Astrocyte (in vitro differentiated cells and primary cell): ENCODE data around the gene VCAM1. TPM values are rescaled to one million over a fixed set of nuclear protein-coding genes. Genes with fewer than 3 reads are reported as not detected.

Experiments
- DNase-seq: peaks from one replicate; pipeline ENCODE4 v3.0.0-alpha.2; 2010; ENCODE audit warnings: low read depth
- FAIRE-seq: peaks from 2 replicates; lab custom pipeline; 2011; peaks lifted over from hg19 to GRCh38; lab: Jason Lieb, UNC
- H2AFZ ChIP-seq: 2 replicates; pipeline ENCODE4 v1.6.0; 2012; ENCODE audit warnings: low read depth, low read length, inconsistent platforms
- H3K27ac ChIP-seq: 2 replicates; pipeline ENCODE4 v1.5.1; 2011; ENCODE audit warnings: low read depth, low read length, inconsistent platforms
- H3K27me3 ChIP-seq: 2 replicates; pipeline ENCODE4 v1.6.0; 2011; ENCODE audit warnings: low read length, inconsistent platforms; ENCODE audit not compliant: insufficient read depth
- H3K36me3 ChIP-seq: 2 replicates; pipeline ENCODE4 v1.5.1; 2011; ENCODE audit warnings: low read length, inconsistent platforms; ENCODE audit not compliant: insufficient read depth
- H3K4me1 ChIP-seq: 2 replicates; pipeline ENCODE4 v1.5.1; 2011; ENCODE audit warnings: low read length, inconsistent platforms; ENCODE audit not compliant: insufficient read depth
- H3K4me2 ChIP-seq: 2 replicates; pipeline ENCODE4 v1.6.0; 2012; ENCODE audit warnings: low read length, inconsistent platforms
- H3K4me3 ChIP-seq: 2 replicates; pipeline ENCODE4 v1.5.1; 2011; ENCODE audit warnings: low read depth, mild to moderate bottlenecking, low read length, inconsistent platforms; ENCODE audit not compliant: insufficient read depth
- H3K79me2 ChIP-seq: 2 replicates; pipeline ENCODE4 v1.6.0; 2012; ENCODE audit warnings: mild to moderate bottlenecking, low read length, inconsistent platforms; ENCODE audit not compliant: insufficient read depth
- H3K9ac ChIP-seq: 2 replicates; pipeline ENCODE4 v1.6.0; 2012; ENCODE audit warnings: mild to moderate bottlenecking, low read length, inconsistent platforms
- H3K9me3 ChIP-seq: 2 replicates; pipeline ENCODE4 v1.5.1; 2012; ENCODE audit warnings: low read depth, mild to moderate bottlenecking, low read length, inconsistent platforms; ENCODE audit not compliant: insufficient read depth
- H4K20me1 ChIP-seq: 2 replicates; pipeline ENCODE4 v1.6.0; 2012; ENCODE audit warnings: low read length, inconsistent platforms; ENCODE audit not compliant: insufficient read depth
- H3K27ac Mint-ChIP-seq: one replicate; pipeline ENCODE4 v1.8.0; 2021; ENCODE audit warnings: mild to moderate bottlenecking, mixed read lengths; ENCODE audit not compliant: unreplicated experiment
- H3K27me3 Mint-ChIP-seq: one replicate; pipeline ENCODE4 v1.8.0; 2021; ENCODE audit warnings: low read depth, mixed read lengths; ENCODE audit not compliant: unreplicated experiment
- H3K36me3 Mint-ChIP-seq: one replicate; pipeline ENCODE4 v1.8.0; 2021; ENCODE audit warnings: low read depth, mixed read lengths; ENCODE audit not compliant: unreplicated experiment
- H3K4me1 Mint-ChIP-seq: one replicate; pipeline ENCODE4 v1.8.0; 2021; ENCODE audit warnings: low read depth, mixed read lengths; ENCODE audit not compliant: unreplicated experiment
- H3K4me3 Mint-ChIP-seq: one replicate; pipeline ENCODE4 v1.8.0; 2021; ENCODE audit warnings: mild to moderate bottlenecking, moderate library complexity, mixed read lengths; ENCODE audit not compliant: unreplicated experiment
- H3K9me3 Mint-ChIP-seq: one replicate; pipeline ENCODE4 v1.8.0; 2021; ENCODE audit warnings: mild to moderate bottlenecking, mixed read lengths; ENCODE audit not compliant: unreplicated experiment
- CTCF ChIP-seq: IDR thresholded peaks from 2 replicates; pipeline ENCODE4 v1.5.1; 2011; ENCODE audit warnings: low read depth, mild to moderate bottlenecking, inconsistent platforms, low read length, moderate library complexity; ENCODE audit not compliant: insufficient read depth
- EZH2 ChIP-seq: IDR thresholded peaks from 2 replicates; pipeline ENCODE4 v1.6.1; 2012; ENCODE audit warnings: mild to moderate bottlenecking, low read length, inconsistent platforms; ENCODE audit not compliant: insufficient read depth
- total RNA-seq: library from RNA; stranded (reverse); gene quantifications from 2 replicates; pipeline ENCODE4 v1.2.1, GENCODE V29; 2021

Gene VCAM1
- total RNA-seq, 1 donor from 2014 or later: 3.2 TPM

GRCh38 chr1:100720101-100720500 is 559 bp downstream of the VCAM1 start:
- Histone ChIP-seq H3K27me3 (no peaks in the 10 kb centered on the region), H3K27ac (no peak overlapping the region), H3K36me3 (no peaks in the 10 kb centered on the region), H3K9ac (no peak overlapping the region), H4K20me1 (no peaks in the 10 kb centered on the region), H3K4me2 (no peak overlapping the region), H3K79me2 (no peaks in the 10 kb centered on the region), H3K4me1 (no peaks in the 10 kb centered on the region), H3K9me3 (no peaks in the 10 kb centered on the region), H3K4me3 (no peak overlapping the region), H2AFZ (no peak overlapping the region)
- Mint-ChIP-seq H3K27me3 (peaks cover 2% of the 10 kb centered on the region), H3K4me1 (peaks cover 6% of the 10 kb centered on the region), H3K9me3 (no peaks in the 10 kb centered on the region), H3K36me3 (no peaks in the 10 kb centered on the region), H3K27ac (no peak overlapping the region), H3K4me3 (no peak overlapping the region)
- FAIRE-seq (no peak), DNase-seq (no peak)
- no peak for TF ChIP-seq CTCF
- TF ChIP-seq EZH2: no peak

- H3K27me3 Mint-ChIP-seq: peaks cover 2% of the 10 kb centered on the region
These were observed 1.2 kb downstream of the VCAM1 start for GRCh38 chr1:100720751-100721150.

More at GRCh38 chr1:100720751-100721150, 1.2 kb downstream of the VCAM1 start:
- no peak overlapping the region for H3K4me3 ChIP-seq
- H3K4me2 ChIP-seq: no peak overlapping the region
- no peaks in the 10 kb centered on the region for H3K4me1 ChIP-seq
- H3K9me3 ChIP-seq: no peaks in the 10 kb centered on the region
- Mint-ChIP-seq H3K36me3 (no peaks in the 10 kb centered on the region), H3K9me3 (no peaks in the 10 kb centered on the region), H3K27ac (no peak overlapping the region), H3K4me1 (peaks cover 6% of the 10 kb centered on the region), H3K4me3 (no peak overlapping the region)
- H3K27ac ChIP-seq: no peak overlapping the region
- DNase-seq (no peak), FAIRE-seq (no peak)
- no peak overlapping the region for H3K9ac ChIP-seq
- no peaks in the 10 kb centered on the region for H3K36me3 ChIP-seq
- H3K27me3 ChIP-seq: no peaks in the 10 kb centered on the region
- H3K79me2 ChIP-seq: no peaks in the 10 kb centered on the region
- no peak overlapping the region for H2AFZ ChIP-seq
- TF ChIP-seq EZH2 (no peak), CTCF (no peak)
- H4K20me1 ChIP-seq: no peaks in the 10 kb centered on the region
